ENCODE results near the gene MRPL41. TPM values are rescaled to one million over a fixed set of nuclear protein-coding genes. Genes with fewer than 3 reads are reported as not detected.
A peak's percentile ranks its signal among the peaks of the same experiment; 100 is the strongest.

MRPL41 gene
- total RNA-seq, 4 donors from 2014 or later: 44.1 to 70.0 (median 55.3) TPM

DNA sequence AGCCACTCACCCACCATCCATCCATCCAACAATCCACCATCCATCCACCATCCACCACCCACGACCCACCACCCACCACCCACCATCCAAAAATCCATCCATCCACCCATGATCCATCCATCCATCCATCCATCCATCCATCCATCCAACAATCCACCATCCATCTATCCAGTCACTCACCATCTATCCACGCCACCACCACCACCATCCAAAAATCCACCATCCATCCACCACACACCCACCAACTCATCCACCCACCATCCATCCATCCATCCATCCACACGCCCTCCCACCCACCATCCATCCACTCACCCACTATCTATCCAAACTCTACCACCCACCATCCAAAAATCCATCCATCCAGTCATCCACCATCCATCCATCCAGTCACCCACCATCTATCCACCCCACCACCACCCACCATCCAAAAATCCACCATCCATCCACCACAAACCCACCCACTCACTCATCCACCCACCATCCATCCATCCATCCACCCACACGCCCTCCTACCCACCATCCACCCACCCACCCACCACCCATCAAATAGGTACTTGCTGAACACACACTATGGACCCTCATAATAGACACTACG is 18.0 kb downstream of the MRPL41 start:
- H3K4me1 ChIP-seq: no peaks in the 10 kb centered on the region
- DNase-seq (ENCODE audit: low spot score in 2 of 2): no peak
- no peaks in the 10 kb centered on the region for H3K9me3 ChIP-seq
- H3K27ac ChIP-seq: no peak overlapping the region
- 93% methylated on average over 5 of the region's 5 CpGs for WGBS
- TF ChIP-seq EP300 (IDR thresholded peaks at IDR 0.05): no peak
- H3K4me3 ChIP-seq: no peak overlapping the region
- H3K27me3 ChIP-seq: no peaks in the 10 kb centered on the region
- H3K36me3 ChIP-seq: peaks cover 33% of the 10 kb centered on the region

DNA sequence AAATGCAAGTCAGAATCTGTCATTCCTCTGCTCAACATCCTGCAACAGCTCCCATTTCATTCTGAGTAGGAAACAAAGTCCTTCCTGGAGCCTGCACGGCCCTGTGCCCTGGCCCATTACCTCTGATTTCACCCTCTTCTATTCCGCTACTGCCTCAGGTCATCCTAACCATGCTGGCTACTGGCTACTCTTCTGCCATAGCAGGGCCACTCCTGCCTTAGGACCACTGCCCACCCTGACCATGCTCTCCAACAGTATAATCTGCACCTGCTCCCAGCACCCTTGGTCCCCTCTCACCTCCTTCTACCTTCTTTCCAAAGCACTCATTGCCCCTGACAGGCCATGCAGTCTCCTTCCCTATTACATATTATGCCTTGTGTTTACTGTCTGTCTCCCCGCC is 18.9 kb downstream of the MRPL41 start:
- H3K27me3 ChIP-seq: no peaks in the 10 kb centered on the region
- no peaks in the 10 kb centered on the region for H3K9me3 ChIP-seq
- no peak overlapping the region for H3K27ac ChIP-seq
- WGBS: 92% methylated on average over 3 of the region's 3 CpGs
- H3K36me3 ChIP-seq: peaks cover 35% of the 10 kb centered on the region
- DNase-seq (ENCODE audit: low spot score in 2 of 2): no peak
- H3K4me3 ChIP-seq: no peak overlapping the region
- peaks cover 6% of the 10 kb centered on the region for H3K4me1 ChIP-seq
- no peak for TF ChIP-seq POLR2A (IDR thresholded peaks at IDR 0.05)
- no peak for TF ChIP-seq POLR2AphosphoS5 (IDR thresholded peaks at IDR 0.05)
- TF ChIP-seq, protein P1, sequence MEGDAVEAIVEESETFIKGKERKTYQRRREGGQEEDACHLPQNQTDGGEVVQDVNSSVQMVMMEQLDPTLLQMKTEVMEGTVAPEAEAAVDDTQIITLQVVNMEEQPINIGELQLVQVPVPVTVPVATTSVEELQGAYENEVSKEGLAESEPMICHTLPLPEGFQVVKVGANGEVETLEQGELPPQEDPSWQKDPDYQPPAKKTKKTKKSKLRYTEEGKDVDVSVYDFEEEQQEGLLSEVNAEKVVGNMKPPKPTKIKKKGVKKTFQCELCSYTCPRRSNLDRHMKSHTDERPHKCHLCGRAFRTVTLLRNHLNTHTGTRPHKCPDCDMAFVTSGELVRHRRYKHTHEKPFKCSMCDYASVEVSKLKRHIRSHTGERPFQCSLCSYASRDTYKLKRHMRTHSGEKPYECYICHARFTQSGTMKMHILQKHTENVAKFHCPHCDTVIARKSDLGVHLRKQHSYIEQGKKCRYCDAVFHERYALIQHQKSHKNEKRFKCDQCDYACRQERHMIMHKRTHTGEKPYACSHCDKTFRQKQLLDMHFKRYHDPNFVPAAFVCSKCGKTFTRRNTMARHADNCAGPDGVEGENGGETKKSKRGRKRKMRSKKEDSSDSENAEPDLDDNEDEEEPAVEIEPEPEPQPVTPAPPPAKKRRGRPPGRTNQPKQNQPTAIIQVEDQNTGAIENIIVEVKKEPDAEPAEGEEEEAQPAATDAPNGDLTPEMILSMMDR (IDR thresholded peaks at IDR 0.05): no peak
- TF ChIP-seq EP300 (IDR thresholded peaks at IDR 0.05): no peak

DNA sequence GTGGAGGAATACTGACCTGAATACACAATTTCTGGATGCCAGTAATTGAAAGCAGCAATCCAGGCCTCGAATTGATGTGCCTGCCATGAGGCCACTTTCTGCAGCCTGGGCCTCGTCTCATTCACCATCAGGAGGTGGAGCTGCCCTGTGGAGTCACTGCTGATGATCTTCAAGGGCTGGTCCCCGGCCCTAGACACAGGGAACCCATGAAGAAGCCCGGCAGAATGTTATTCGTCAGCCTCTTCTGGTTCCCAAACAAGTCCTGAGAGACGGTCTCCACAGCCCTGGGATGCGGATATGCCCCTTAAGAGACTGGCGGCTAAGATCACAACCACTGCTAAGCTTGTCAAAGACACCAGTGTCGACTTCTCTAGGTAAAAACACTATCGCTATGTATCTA is 22.5 kb downstream of the MRPL41 start:
- H3K36me3 ChIP-seq: peaks cover 35% of the 10 kb centered on the region
- no peak for DNase-seq (ENCODE audit: low spot score in 2 of 2)
- TF ChIP-seq, protein P1 (IDR thresholded peaks at IDR 0.05): no peak
- TF ChIP-seq POLR2A (IDR thresholded peaks at IDR 0.05) (no peak), POLR2AphosphoS5 (IDR thresholded peaks at IDR 0.05) (no peak), EP300 (IDR thresholded peaks at IDR 0.05) (no peak)
- no peaks in the 10 kb centered on the region for H3K9me3 ChIP-seq
- H3K4me3 ChIP-seq: no peak overlapping the region
- H3K27me3 ChIP-seq: no peaks in the 10 kb centered on the region
- no peak overlapping the region for H3K27ac ChIP-seq
- 93% methylated on average over 10 of the region's 10 CpGs for WGBS
- H3K4me1 ChIP-seq: peaks cover 30% of the 10 kb centered on the region

DNA sequence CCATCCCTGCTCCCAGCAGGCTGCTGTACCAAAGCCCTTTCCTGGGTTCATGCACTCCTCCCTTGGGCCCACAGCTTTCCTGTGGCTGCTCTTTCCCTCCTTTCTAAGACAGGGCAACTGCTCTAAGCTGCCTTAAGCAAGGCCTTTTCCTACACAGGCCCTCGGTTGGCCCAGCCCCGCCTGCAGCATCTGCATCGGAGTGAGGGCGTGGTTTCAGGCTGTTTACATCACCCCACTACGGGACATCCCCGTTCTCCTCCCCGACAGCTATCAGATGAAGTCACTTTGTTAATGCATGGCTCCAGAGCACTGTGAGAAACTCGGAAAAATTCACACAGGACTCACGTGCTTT is 23.7 kb downstream of the MRPL41 start:
- 48% methylated on average over 9 of the region's 9 CpGs for WGBS
- Histone ChIP-seq H3K36me3 (peaks cover 35% of the 10 kb centered on the region), H3K27ac (no peak overlapping the region), H3K4me1 (peaks cover 34% of the 10 kb centered on the region), H3K27me3 (no peaks in the 10 kb centered on the region), H3K4me3 (no peak overlapping the region), H3K9me3 (no peaks in the 10 kb centered on the region)
- no peak for DNase-seq (ENCODE audit: low spot score in 2 of 2)
- TF ChIP-seq EP300 (IDR thresholded peaks at IDR 0.05): no peak
- TF ChIP-seq POLR2A (IDR thresholded peaks at IDR 0.05): no peak

DNA sequence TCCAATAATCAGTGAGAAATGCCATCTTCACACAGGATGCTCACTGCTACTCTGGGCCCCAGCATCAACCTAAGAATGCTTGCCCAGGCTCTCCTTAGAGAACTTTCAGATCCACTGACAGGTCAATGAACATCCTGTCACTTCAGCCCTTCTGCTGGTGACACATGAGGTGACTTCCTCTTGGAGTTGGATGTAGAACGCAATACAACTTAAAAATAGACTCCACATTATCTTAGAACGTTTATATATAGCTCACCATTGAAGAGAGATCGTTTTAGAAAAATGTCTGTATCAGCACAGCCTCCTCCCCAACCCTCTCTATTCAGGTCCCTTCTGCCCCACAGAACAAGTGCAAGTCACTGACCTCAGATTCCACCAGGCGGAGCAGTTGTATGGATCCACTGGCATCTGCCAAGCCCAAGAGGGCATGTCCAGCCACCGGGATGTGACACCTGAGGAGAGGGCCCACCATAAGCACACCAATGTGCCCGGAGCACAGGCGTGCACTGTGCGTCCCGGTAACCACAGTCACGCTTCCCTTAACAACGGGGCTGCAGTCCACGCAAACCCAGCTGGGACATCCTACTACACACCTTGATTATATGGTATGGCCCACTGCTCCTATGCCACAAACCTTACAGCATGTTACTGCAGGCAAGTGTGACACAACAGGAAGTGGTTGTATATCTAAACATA is 24.2 kb downstream of the MRPL41 start:
- TF ChIP-seq EP300 (IDR thresholded peaks at IDR 0.05) (no peak), POLR2A (IDR thresholded peaks at IDR 0.05) (no peak)
- TF ChIP-seq, protein P1 (IDR thresholded peaks at IDR 0.05): no peak
- no peak overlapping the region for H3K27ac ChIP-seq
- H3K4me1 ChIP-seq: peaks cover 34% of the 10 kb centered on the region

DNA sequence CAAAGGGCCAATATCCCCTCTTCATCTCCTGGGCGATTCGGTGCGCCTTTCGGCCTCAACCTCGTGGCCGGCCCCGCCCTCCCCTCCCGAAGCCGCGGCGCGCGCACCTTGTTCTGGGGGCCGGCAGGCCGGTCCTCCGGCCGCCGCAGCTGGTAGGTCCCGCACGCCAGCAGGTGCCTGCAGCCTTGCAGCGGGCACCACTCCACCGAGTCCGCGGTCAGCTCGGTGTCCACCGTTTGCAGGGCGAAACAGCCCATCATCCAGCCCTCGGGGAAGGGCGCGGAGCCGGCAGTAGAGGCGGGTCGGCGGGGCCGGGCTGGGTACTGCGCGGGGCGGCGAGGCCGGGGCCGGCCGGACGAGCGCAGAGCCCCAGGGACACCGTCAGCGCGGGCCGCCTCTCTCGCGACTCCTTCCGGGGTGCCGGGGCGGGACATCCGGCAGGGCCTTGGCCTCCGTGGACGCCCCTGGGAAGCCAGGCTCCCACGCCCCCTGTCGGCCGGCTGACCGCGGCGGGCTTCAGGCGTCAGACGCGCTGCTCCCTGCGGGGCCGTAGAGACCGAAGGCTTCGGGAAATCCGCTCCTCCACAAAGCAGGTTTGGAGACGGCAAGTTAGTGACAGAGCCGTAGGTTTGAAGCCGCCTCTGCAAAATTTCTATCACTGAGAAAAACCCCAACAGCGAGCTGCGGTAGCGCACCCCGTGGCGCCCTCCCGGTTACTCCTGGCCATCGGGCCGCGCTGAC is 27.0 kb downstream of the MRPL41 start, which contains the start of gene DPH7:
Gene DPH7 (minus strand): TSS at position 408 of the 741 bp plus-strand sequence. CDS start 148 bp downstream, at position 260.
- Histone ChIP-seq H3K9me3 (no peaks in the 10 kb centered on the region), H3K27me3 (no peaks in the 10 kb centered on the region), H3K4me3 (peak within 1 kb of the TSS; percentile 73), H3K36me3 (peaks cover 41% of the 10 kb centered on the region), H3K27ac (peak within 1 kb of the TSS; percentile 16), H3K4me1 (peaks cover 34% of the 10 kb centered on the region)
- TF ChIP-seq POLR2A (IDR thresholded peaks at IDR 0.05) (peak in 1 of 2 donors; percentile 17), POLR2AphosphoS5 (IDR thresholded peaks at IDR 0.05) (peak in 1 of 3 donors; percentile 81), EP300 (IDR thresholded peaks at IDR 0.05) (no peak)
- TF ChIP-seq, protein P1 (IDR thresholded peaks at IDR 0.05): peak; percentile 78 to 99
- peak; percentile 96 for DNase-seq (ENCODE audit: low spot score in 2 of 2)
- 0% methylated on average over 32 of the region's 82 CpGs for WGBS

More for the DNA sequence above, 24.2 kb downstream of the MRPL41 start:
- Histone ChIP-seq H3K9me3 (no peaks in the 10 kb centered on the region), H3K36me3 (peaks cover 35% of the 10 kb centered on the region), H3K4me3 (no peak overlapping the region), H3K27me3 (no peaks in the 10 kb centered on the region)
- DNase-seq (ENCODE audit: low spot score in 2 of 2): no peak
- 86% methylated on average over 11 of the region's 12 CpGs for WGBS

Data from suprapubic skin (tissue), 4 donors.